DOHH2 (cell line): ENCODE data around the gene C12orf56.

Experiments
- EZH2phosphoT487 ChIP-seq: fragments of 200-600 bp; sonication (generic); IDR thresholded peaks from 2 replicates; pipeline ENCODE4 v1.6.1; 2017; ENCODE audit warnings: borderline replicate concordance, mild to moderate bottlenecking, antibody characterized with exemption, low read length, moderate library complexity, mixed read lengths
- TF ChIP-seq, protein P1 (sequence below): fragments of 200-600 bp; sonication (generic); IDR thresholded peaks from one replicate; pipeline ENCODE4 v1.5.1; 2014; ENCODE audit warnings: antibody characterized with exemption, mild to moderate bottlenecking, low read depth, low read length; ENCODE audit not compliant: poor library complexity, severe bottlenecking

DNA sequence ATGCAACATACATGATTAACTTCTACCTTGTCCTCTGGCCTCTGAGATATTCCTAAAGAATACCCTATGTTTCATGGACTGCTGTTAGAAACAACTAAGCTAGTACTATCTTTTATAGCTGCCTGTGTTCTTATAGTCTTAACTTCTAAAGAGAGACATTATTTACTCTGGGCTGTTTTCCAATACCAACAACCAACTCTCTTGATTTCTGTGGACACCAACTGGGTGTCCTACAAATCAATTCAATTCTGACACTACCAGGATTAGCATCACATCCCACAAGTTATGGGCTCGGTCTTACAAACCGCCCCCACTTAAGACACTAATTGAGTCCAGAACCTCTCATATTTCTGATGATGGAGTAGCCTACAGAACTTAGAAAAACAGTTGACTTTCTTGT, 21.9 kb upstream of the C12orf56 start:
- TF ChIP-seq, protein P1, sequence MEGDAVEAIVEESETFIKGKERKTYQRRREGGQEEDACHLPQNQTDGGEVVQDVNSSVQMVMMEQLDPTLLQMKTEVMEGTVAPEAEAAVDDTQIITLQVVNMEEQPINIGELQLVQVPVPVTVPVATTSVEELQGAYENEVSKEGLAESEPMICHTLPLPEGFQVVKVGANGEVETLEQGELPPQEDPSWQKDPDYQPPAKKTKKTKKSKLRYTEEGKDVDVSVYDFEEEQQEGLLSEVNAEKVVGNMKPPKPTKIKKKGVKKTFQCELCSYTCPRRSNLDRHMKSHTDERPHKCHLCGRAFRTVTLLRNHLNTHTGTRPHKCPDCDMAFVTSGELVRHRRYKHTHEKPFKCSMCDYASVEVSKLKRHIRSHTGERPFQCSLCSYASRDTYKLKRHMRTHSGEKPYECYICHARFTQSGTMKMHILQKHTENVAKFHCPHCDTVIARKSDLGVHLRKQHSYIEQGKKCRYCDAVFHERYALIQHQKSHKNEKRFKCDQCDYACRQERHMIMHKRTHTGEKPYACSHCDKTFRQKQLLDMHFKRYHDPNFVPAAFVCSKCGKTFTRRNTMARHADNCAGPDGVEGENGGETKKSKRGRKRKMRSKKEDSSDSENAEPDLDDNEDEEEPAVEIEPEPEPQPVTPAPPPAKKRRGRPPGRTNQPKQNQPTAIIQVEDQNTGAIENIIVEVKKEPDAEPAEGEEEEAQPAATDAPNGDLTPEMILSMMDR: no peak
- no peak for TF ChIP-seq EZH2phosphoT487
